Endodermal cell (in vitro differentiated cells): Measurements from ENCODE around the gene PTPRK. TPM values are rescaled to one million over a fixed set of nuclear protein-coding genes. Genes with fewer than 3 reads are reported as not detected.

Experiments
- DNase-seq: peaks from one replicate; pipeline ENCODE4 v3.0.0-alpha.2; 2017
- H3K27ac ChIP-seq: 2 replicates; pipeline ENCODE4 v1.5.1; 2013; ENCODE audit warnings: mild to moderate bottlenecking, low read depth, low read length, moderate library complexity
- H3K27me3 ChIP-seq: 2 replicates; pipeline ENCODE4 v1.6.1; 2013; ENCODE audit warnings: mild to moderate bottlenecking, low read length, moderate library complexity; ENCODE audit not compliant: insufficient read depth, control insufficient read depth, poor library complexity, severe bottlenecking
- H3K36me3 ChIP-seq: 2 replicates; pipeline ENCODE4 v1.7.0; 2013; ENCODE audit warnings: mild to moderate bottlenecking, low read length, moderate library complexity; ENCODE audit not compliant: control insufficient read depth, insufficient read depth
- H3K4me1 ChIP-seq: one replicate; pipeline ENCODE4 v1.7.0; 2013; ENCODE audit warnings: low read length; ENCODE audit not compliant: control insufficient read depth, insufficient read depth
- H3K4me3 ChIP-seq: 2 replicates; pipeline ENCODE4 v1.5.1; 2013; ENCODE audit warnings: mild to moderate bottlenecking, low read length, moderate library complexity
- H3K9ac ChIP-seq: 2 replicates; pipeline ENCODE4 v1.6.1; 2013; ENCODE audit warnings: mild to moderate bottlenecking, low read length, moderate library complexity; ENCODE audit not compliant: poor library complexity, severe bottlenecking; ENCODE audit errors: extremely low read depth
- H3K9me3 ChIP-seq: 2 replicates; pipeline ENCODE4 v1.6.1; 2013; ENCODE audit warnings: mild to moderate bottlenecking, low read length, moderate library complexity; ENCODE audit not compliant: control insufficient read depth
- H3K27ac Mint-ChIP-seq: 2 replicates; pipeline ENCODE4 v1.8.0; 2020; ENCODE audit warnings: mixed read lengths
- H3K27me3 Mint-ChIP-seq: 2 replicates; pipeline ENCODE4 v1.8.0; 2021; ENCODE audit warnings: mild to moderate bottlenecking, mixed read lengths; ENCODE audit not compliant: insufficient read depth
- H3K36me3 Mint-ChIP-seq: 2 replicates; pipeline ENCODE4 v1.8.0; 2020; ENCODE audit warnings: low read depth, mixed read lengths
- H3K4me1 Mint-ChIP-seq: 2 replicates; pipeline ENCODE4 v1.8.0; 2020; ENCODE audit warnings: mixed read lengths
- H3K4me3 Mint-ChIP-seq: 2 replicates; pipeline ENCODE4 v1.8.0; 2020; ENCODE audit warnings: mild to moderate bottlenecking, moderate library complexity, mixed read lengths
- H3K9me3 Mint-ChIP-seq: 2 replicates; pipeline ENCODE4 v1.8.0; 2020; ENCODE audit warnings: mild to moderate bottlenecking, mixed read lengths
- CTCF ChIP-seq: fragments of 200-600 bp; sonication (generic); conservative IDR thresholded peaks from 2 replicates; pipeline ENCODE4 v1.5.0; 2021; ENCODE audit warnings: antibody characterized with exemption, mild to moderate bottlenecking
- WGBS, 2 experiments: methylation state at CpG; one replicate each; pipeline versions ENCODE4 v1.1.5 to v1.1.7; 2013; ENCODE audit warnings: missing lambda C conversion rate in 2 of 2, mixed read lengths in 1 of 2; ENCODE audit not compliant: insufficient coverage in 1 of 2, insufficient read length in 1 of 2; 5-methylcytosine and 5-hydroxymethylcytosine counted together
- total RNA-seq, 2 donors: library from RNA; stranded (reverse); fragmentation: NEBNext Ultra II Directional in 1 of 2; extraction: Animal tissue kit (Norgen Biotek cat#: 25700) in 1 of 2; gene quantifications; 2 replicates in 1 of 2; 3 replicates in 1 of 2; pipeline ENCODE4 v1.2.1, GENCODE V29; 2021

The PTPRK gene
- total RNA-seq, 2 donors from 2014 or later = 46.4 to 57.6 TPM

- Mint-ChIP-seq H3K4me3 (no peak overlapping the region), H3K9me3 (no peaks in the 10 kb centered on the region), H3K27me3 (no peaks in the 10 kb centered on the region), H3K36me3 (no peaks in the 10 kb centered on the region), H3K27ac (no peak overlapping the region), H3K4me1 (peaks cover 12% of the 10 kb centered on the region)
- Histone ChIP-seq H3K27me3 (no peaks in the 10 kb centered on the region), H3K4me3 (no peak overlapping the region), H3K9ac (no peak overlapping the region), H3K27ac (no peak overlapping the region), H3K4me1 (no peaks in the 10 kb centered on the region), H3K9me3 (no peaks in the 10 kb centered on the region), H3K36me3 (no peaks in the 10 kb centered on the region)
- no peak for DNase-seq
- WGBS, 2 experiments = 93% methylated on average over 1 of the region's 1 CpG; no CpG with 5 or more reads in 1 of the 2 experiments
- no peak for TF ChIP-seq CTCF
Observed at GRCh38 chr6:128474933-128475332, 45.5 kb downstream of the PTPRK start.

GRCh38 chr6:128474481-128474880 is 45.9 kb downstream of the PTPRK start:
- Histone ChIP-seq H3K9me3 (no peaks in the 10 kb centered on the region), H3K4me3 (no peak overlapping the region), H3K27ac (no peak overlapping the region), H3K9ac (no peak overlapping the region), H3K36me3 (no peaks in the 10 kb centered on the region), H3K27me3 (no peaks in the 10 kb centered on the region), H3K4me1 (no peaks in the 10 kb centered on the region)
- no peaks in the 10 kb centered on the region for H3K9me3 Mint-ChIP-seq
- 90% methylated on average over 1 of the region's 1 CpG; no CpG with 5 or more reads in 1 of the 2 experiments for WGBS, 2 experiments
- no peaks in the 10 kb centered on the region for H3K36me3 Mint-ChIP-seq
- DNase-seq = no peak
- TF ChIP-seq CTCF = no peak
- H3K27me3 Mint-ChIP-seq = no peaks in the 10 kb centered on the region
- H3K4me1 Mint-ChIP-seq = peaks cover 11% of the 10 kb centered on the region
- no peak overlapping the region for H3K4me3 Mint-ChIP-seq
- H3K27ac Mint-ChIP-seq = no peak overlapping the region

GRCh38 chr6:128471907-128472306 is 48.5 kb downstream of the PTPRK start:
- TF ChIP-seq CTCF = no peak
- H3K9ac ChIP-seq = no peak overlapping the region
- Mint-ChIP-seq H3K9me3 (no peaks in the 10 kb centered on the region), H3K27me3 (no peaks in the 10 kb centered on the region), H3K4me1 (peaks cover 11% of the 10 kb centered on the region), H3K4me3 (no peak overlapping the region), H3K27ac (no peak overlapping the region), H3K36me3 (peaks cover 3% of the 10 kb centered on the region)
- no peak overlapping the region for H3K4me3 ChIP-seq
- no peak overlapping the region for H3K27ac ChIP-seq
- no peaks in the 10 kb centered on the region for H3K27me3 ChIP-seq
- no peaks in the 10 kb centered on the region for H3K36me3 ChIP-seq
- no peaks in the 10 kb centered on the region for H3K9me3 ChIP-seq
- no peak for DNase-seq
- 92 to 100% methylated on average over 2 to 4 of the region's 4 CpGs for WGBS, 2 experiments
- H3K4me1 ChIP-seq = no peaks in the 10 kb centered on the region
